NCI-H526 treated with DMSO at 0.1 percent for 48 hours (cell line): ENCODE data around the gene RPS6KA4.
"Not testable (repeated sequence)": the region's sequence is repeated elsewhere in the genome, so short reads cannot be mapped to it uniquely, and the experiment has no call there.

Experiments
- DNase-seq: peaks from one replicate; lab custom pipeline; 2025; lab: John Stamatoyannopoulos, UW

RPS6KA4 gene

DNA sequence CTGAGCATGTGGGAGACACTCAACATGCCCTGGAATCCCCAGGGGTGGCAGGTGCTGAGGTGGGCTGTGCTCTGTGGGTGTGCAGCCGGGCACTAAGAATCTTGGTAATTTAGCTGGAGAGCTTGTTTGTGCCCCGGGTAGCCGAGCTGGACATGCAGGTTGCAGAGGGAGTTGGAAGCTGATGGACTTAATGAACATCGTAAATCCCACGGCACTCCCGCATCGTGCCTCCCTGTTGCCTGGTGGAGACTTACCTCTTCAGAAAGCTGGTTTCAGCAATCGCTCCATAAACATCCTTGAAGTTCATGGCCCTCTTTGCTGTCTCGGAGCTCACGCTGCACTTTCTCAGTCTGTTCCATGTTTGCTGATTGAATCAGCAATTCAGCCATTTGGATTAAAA, 29.9 kb downstream of the RPS6KA4 start:
- no peak for DNase-seq

GRCh38 chr11:64389851-64390250, 30.9 kb downstream of the RPS6KA4 start:
- no peak for DNase-seq

DNA sequence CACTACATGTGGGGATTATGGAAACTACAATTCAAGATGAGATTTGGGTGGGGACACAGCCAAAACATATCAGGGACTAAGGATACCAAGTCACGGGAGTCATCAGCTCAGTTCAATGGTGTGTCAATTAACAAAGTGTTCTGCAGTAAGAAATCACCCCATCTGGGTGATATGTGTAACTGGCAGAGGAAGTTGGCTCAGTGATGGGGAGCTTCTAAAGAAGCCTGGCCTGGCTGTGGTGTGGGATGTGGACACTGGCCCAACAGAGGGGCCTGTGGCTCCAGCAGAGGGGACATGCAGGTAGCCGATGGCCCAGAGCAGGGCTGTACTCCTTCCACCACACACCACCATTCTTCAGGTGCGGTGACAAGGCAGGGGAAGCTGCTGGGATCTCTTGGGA, 31.6 kb downstream of the RPS6KA4 start:
- no peak for DNase-seq

DNA sequence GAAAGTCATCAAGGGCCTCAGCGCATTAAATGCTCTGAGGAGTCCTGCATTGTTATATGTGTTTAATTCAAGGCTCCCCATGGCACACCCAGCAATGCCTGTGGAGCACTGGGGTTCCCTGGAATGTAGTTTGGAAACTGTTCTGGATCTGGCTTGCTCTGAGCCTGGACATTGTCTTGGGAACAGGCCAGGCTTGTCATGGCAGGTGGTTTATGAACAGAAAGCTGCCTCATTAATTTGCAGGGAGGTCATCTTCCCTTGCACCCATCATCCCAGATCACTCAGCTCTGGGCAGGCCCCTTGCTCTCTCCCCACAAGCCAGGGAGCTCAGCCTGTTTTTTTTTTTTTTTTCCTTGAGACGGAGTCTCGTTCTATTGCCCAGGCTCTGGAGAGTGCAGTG, 32.9 kb downstream of the RPS6KA4 start:
- no peak for DNase-seq

GRCh38 chr11:64395545-64396078, 36.6 kb downstream of the RPS6KA4 start:
- DNase-seq: no peak

GRCh38 chr11:64396079-64396591, 37.2 kb downstream of the RPS6KA4 start:
- DNase-seq: no peak

DNA sequence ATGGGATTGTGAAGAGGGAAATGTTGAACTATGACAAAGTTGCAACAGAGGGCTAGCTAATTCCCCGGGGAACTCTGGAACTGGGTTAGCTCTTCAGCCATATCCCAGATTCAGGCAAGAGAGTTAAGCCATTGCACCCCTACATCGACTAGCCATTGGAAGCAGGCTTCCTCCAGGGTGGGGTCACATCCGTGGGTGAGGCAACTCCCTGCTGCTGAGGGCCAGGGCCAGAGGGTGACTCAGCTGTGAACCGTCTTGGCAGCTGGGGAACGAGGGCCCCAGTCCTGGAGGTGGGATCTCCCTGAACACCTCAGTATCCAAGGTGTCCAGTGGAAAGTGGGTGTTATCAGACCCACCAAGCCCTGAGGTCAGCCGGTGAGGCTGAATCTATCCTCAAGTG, 41.1 kb downstream of the RPS6KA4 start:
- DNase-seq: no peak

DNA sequence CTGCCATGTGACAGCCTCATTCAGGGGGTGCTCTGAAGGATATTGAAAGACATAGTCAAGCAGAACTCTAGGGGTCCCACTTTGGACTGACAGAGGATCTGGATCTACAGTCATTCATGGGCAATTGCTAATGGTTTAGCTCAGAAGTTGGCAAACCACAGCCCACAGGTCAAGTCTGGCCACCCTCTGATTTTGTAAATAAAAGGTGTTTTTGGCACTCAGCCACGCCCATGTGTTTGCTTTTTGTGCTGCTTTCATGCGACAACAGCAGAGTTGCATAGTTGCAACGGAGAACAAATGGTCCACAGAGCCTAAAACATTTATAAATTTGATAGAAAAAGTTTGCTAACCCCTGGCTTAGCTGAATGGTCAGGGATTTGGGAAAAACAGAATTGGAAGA, 41.7 kb downstream of the RPS6KA4 start:
- no peak for DNase-seq

GRCh38 chr11:64401775-64402174, 42.8 kb downstream of the RPS6KA4 start:
- no peak for DNase-seq

GRCh38 chr11:64403106-64403505, 44.1 kb downstream of the RPS6KA4 start:
- DNase-seq: no peak

GRCh38 chr11:64406221-64406946, 47.4 kb downstream of the RPS6KA4 start:
- DNase-seq: no peak

DNA sequence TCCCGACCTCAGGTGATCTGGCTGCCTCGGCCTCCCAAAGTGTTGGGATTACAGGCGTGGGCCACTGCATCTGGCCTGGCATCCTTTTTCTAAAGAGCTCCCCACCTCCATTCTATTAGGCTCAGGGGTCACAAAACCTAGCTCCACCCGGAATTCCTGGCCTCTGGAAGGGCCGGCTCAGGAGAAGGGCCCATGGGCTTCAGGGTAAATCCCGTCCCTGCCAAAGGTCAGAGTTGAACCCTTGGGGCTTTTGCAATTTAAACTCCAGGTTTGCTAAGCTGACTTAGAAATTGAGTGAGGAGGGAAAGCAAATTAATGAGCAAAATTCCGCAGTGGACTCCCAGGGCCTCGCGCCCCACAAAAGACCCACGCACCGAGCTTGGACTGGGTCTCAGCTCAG, 48.3 kb downstream of the RPS6KA4 start:
- DNase-seq: no peak

- DNase-seq: no peak
Measured at GRCh38 chr11:64407630-64408029, 48.7 kb downstream of the RPS6KA4 start.

DNA sequence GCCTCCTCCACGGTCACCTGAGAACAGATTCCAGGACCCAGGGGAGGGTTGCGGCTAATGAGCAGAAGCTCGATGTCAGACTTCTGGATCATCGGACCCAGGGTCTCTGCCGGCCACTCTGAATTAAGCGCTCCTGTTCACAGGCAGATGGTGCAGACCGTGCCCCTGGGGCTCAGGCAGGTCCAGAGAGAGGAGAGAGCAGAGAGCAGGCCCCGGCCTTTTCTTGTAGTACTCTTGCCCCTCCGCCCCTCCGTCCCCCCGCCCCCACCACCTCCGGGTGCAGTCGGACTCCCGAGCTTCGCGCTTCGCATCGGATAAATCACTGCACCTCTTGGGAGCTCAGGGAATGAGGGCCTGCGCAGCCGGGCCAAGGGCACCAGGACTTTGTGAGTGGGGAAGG, 50.3 kb downstream of the RPS6KA4 start:
- DNase-seq: no peak

- DNase-seq: no peak
Measured at GRCh38 chr11:64409707-64410403, 50.9 kb downstream of the RPS6KA4 start.

GRCh38 chr11:64410404-64410734, 51.4 kb downstream of the RPS6KA4 start:
- no peak for DNase-seq

DNA sequence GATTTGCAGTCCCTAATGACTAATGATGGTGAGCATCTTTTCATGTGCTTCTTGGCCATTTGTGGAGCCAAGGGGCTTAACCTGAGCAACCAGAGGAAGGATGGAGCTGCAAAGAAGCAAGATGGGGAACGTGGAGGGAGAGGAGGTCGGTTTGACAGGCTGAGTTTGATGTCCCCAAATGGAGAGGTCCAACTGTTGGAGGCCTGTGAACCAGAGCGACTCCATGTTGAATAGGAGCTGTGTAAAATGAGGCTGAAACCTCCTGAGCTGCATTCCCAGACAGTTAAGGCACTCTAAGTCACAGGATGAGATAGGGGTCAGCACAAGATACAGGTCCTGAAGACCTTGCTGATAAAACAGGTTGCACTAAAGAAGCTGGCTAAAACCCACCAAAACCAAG, 54.5 kb downstream of the RPS6KA4 start:
- no peak for DNase-seq

DNA sequence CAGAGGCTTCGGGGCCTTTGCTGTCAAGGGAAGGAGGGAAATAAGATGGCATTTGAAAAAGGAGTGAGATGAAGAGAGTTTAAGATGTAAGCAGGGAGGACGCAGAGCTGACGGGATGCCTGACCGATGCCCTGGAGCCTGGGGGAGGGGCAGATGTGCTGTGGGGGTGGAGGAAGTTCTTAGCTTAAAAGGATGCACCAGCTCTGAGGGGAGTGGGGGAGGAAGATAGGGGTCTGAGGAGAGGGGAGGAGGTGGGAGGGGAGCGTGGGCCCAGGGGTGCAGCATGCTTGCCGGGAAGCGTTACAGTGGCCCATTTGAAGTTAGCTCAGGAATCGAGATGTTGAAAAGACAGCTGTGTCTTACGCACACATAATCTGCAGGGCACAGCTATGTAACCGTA, 56.3 kb downstream of the RPS6KA4 start:
- DNase-seq: no peak

DNA sequence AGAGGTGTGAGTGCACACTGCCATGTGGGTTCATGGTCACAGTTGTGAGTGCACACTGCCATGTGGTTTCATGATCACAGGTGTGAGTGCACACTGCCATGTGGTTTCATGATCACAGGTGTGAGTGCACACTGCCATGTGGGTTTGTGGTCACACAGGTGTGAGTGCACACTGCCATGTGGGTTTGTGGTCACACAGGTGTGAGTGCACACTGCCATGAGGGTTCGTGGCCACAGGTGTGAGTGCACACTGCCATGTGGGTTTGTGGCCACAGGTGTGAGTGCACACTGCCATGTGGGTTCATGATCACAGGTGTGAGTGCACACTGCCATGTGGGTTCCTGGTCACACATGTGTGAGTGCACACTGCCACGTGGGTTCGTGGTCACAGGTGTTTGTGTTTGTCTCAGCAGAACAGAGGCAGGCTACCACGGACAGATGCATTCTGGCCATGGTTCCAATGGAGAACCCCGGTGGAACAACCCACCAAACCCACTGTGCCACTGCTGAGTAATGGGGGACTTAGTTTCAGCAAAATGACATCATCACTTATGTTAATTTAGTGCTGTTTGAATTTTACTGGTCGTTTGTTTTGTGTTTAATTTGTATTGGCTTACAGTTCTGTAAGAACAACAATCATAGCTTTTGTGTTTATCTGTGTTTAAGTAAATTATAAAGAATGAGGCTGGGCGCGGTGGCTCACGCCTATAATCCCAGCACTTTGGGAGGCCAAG, 57.2 kb downstream of the RPS6KA4 start:
- no peak for DNase-seq

DNA sequence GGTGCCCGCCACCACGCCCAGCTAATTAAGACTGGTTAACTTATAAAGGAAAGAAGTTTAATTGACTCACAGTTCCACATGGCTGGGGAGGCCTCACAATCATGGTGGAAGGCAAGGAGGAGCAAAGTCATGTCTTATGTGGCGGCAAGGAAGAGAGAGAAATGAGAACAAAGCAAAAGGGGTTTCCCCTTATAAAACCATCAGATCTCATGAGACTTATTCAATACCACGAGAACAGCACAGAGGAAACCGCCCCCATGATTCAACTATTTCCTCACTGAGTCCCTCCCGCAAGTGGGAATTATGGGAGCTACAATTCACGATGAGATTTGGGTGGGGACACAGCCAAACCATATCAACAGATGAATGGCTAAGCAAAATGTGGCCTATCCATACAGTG, 59.3 kb downstream of the RPS6KA4 start:
- not testable (repeated sequence) for DNase-seq

DNA sequence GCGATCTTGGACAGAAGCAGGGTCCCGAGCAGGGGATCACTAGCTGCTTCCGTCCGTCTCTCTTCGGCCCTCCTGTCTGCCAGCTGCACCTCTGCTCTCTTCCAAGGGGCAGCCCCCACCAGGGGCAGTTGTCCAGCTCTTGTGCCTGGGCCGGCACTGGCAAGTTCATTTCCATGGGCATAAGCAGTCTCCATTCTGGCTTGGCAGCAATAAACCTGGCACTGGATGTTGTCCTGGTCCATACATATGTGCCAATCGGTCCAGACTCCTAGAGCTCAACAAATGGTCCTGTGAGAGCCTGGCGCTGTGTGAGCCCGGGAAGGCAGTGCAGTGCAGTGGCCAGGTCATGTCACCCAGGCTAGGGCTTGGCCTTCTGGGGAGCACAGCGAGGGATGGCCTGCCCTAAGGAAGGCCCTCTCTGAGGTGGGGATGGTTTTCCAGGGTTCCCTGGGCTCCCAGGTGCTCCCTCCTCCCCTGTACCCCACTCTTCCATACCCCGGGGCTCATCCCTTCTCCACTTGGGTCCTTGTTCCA, 60.4 kb downstream of the RPS6KA4 start:
- no peak for DNase-seq

- no peak for DNase-seq
Measured at GRCh38 chr11:64419818-64420485, 61.0 kb downstream of the RPS6KA4 start.
